ENCODE results near the gene TMEM72.

GRCh38 chr10:44865289-44865671 lies 45.9 kb upstream of the TMEM72 start:
- TF ChIP-seq CTCF (conservative IDR thresholded peaks at IDR 0.05; ENCODE audit: low read length) (no peak), EZH2phosphoT487 (IDR thresholded peaks at IDR 0.05; ENCODE audit: borderline replicate concordance) (no peak)
